Cerebellar nuclear complex (tissue), 1 donor: ENCODE measurements around the gene SIAH3.
"Not testable (repeated sequence)": the region's sequence is repeated elsewhere in the genome, so short reads cannot be mapped to it uniquely, and the experiment has no call there.

ENCODE experiments used
- DNase-seq, 2 experiments: peaks; one replicate each; lab custom pipeline; 2025; lab: John Stamatoyannopoulos, UW

SIAH3 gene

DNA sequence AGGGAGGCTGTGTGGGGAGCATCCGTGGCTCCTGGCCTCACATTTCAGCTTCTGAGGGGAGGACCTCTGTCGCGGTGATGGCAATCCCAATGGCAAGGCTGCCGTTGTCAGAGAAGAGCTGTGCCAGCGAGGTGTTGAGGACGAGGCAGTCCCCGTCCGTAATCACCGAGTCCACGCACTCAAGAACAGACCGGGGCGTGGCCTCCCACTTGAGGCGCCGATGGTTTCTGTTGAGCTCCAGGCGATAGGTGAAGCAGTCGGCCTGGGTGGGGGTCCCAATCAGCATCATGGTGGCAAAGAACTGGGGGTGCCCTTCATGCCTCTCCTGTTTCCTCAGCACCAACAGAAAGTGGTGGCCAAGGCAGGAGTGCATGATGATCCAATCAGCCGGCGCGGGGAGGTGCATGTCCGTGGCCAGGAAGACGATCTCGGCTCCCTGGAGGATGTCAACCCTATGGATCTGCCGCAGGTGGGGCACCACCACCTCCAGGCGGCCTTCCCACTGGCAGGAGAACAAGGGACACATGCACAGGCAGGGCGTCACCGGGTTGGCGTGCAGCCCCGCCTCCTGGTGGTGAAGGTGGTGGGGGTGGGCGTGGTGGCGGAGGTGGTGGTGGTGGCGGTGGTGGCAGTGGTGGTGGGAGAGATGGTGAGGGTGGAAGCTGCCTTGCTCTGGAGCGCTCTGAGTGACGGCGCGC, 68.1 kb downstream of the SIAH3 start:
- DNase-seq = no peak

DNA sequence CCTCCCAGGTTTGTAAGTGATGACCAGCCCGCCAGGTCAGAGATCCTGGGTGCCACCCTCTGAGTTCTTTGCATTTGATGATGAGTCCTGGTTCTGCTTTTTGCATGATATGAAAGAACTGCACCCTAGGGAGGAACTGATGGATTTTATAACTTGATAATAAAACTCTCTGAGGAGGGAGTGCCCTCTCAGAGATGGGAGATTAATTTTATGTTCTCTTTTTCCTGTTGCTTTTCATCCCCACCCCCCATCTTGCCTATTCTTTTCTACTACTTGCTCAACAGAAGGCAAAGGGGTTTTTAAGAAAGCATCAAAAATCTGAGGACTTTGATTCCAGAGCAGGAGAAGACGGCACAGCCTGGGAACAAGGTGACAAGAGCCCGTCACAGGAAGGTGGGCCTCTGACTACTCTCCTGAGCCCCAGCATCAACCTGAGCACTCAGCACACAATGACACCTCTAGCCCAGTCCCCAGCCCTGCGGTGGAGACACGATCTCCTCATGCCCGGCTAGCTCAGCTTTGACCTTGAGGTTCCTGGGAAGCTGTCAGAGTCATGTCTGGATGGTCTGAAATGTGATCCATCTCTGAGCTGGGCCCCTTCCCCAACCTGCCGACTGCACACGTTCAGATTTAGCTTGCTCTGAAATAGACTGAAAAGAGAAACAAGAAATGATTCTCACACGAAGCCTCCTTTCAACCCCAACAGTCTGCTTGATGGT, 69.1 kb downstream of the SIAH3 start:
- DNase-seq = no peak

DNA sequence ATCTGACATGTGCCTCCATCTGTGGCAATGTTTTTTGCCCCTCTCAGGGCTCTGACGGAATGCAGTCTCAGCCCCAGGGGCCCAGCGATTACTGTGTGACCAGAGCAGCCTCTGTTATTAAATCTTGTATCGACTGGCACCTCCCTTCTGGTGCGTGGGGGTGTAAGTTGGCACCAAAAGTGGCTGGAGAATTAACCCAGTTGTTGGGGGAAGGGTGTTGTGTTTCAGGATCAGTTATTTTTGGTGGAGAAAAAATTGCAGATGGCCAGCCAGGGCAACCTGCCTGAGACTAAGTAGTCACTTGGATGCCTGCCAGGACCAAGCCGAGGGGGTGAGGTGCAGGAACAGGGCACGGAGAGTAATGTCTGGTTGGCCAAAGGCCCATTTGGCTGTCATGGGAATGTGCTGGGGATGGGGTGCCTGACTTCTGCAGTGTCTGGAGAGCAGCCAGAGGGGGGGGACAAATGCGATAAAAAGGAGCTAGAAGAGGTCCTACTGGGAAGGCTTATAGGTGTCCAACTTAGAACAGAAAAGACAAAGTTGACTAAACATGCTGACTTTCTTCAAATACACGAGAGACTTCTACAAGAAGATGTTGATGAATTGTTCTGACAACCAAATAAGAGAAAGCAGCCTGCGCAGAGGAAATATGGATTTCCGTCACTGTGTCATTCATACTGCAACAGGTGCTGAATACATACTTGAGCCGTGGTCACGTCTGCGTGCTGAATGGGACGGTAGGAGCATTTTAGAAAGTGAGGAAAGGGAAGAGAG, 69.8 kb downstream of the SIAH3 start:
- DNase-seq = no peak

GRCh38 chr13:45779901-45780300, 71.7 kb downstream of the SIAH3 start:
- DNase-seq = no peak

DNA sequence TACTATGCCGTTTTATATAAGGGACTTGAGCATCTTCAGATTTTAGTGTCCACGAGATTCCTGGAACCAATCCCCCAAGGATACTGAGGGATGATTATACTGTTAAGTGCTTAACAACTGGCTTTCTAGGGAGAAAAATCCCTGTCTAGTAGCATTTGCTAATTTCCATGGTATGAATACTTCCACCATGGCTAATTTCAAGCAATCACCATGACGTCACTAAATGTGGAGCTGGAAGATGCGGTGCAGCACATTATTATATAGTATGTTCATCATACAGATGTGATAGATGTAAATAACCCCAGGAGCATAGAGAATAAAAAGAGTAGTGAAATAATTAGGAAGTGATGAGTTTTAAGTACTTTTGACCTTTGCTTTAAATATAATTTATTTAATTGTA, 72.7 kb downstream of the SIAH3 start:
- no peak for DNase-seq

GRCh38 chr13:45776748-45777147, 74.8 kb downstream of the SIAH3 start:
- DNase-seq = no peak

DNA sequence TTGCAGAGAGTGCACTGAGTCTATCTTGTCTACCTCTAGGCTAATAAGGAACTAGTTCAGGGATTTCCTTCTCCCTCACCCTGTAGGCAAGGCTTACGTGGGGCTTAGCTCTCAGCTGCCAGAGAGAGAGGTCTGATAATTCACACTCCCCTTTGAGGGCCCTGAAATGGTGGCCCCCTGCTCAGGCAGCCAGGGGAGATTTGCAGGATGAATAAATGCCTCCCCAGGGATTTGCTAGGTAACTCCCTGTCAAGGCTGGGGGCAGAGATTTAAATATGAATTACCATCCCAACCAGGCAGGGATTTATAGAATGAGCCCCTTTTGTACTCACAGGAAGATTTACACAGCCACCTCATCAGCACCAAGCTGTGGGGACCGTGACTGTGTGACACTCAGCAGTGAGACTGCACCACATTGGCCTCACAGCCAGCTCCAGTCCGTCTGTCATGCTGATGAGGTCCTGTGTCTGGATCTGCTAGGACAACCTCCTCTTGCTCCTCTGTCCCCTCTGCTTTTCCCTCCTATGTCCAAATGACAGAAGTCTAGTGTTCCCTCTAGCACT, 76.1 kb downstream of the SIAH3 start:
- DNase-seq = no peak

DNA sequence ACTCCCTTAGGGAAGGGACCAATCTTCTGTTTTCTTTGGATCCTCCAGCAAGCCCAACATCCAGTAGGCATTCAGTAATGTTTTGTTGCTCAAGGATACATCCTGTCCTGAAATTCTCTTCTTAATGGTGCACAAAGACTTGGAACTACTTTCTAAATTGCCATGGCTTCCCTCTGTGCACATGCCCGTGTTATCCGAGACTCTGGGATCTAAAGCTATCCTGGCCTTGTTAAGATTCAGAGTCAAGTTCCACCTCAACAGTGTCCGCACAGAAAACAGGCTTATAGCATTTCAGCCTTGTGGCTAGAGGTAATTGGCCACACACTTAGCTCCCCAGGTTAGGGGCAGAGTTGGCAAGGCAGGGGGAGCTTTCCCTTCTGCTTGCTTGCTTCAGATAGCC, 77.6 kb downstream of the SIAH3 start:
- DNase-seq = no peak

GRCh38 chr13:45773236-45773635, 78.3 kb downstream of the SIAH3 start:
- no peak for DNase-seq

DNA sequence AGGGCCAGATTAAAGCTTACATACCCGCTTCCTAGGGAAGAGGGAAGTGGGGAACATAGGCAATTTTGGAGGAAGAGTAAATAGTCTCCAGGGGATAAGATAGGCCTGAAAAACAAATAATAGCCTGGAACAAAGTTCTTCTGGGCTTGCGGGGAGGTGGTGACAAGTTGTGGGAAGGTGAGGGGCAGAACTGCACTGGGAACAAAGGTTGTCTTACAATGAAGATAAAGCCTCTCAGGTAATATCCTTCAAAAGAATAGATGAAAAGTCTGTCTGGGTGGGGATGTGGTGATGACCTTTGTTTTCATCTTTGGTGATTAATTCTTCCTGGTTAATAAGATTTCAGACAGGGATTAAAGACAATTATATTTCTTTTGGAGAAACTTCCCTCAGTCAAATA, 80.7 kb downstream of the SIAH3 start:
- no peak for DNase-seq

DNA sequence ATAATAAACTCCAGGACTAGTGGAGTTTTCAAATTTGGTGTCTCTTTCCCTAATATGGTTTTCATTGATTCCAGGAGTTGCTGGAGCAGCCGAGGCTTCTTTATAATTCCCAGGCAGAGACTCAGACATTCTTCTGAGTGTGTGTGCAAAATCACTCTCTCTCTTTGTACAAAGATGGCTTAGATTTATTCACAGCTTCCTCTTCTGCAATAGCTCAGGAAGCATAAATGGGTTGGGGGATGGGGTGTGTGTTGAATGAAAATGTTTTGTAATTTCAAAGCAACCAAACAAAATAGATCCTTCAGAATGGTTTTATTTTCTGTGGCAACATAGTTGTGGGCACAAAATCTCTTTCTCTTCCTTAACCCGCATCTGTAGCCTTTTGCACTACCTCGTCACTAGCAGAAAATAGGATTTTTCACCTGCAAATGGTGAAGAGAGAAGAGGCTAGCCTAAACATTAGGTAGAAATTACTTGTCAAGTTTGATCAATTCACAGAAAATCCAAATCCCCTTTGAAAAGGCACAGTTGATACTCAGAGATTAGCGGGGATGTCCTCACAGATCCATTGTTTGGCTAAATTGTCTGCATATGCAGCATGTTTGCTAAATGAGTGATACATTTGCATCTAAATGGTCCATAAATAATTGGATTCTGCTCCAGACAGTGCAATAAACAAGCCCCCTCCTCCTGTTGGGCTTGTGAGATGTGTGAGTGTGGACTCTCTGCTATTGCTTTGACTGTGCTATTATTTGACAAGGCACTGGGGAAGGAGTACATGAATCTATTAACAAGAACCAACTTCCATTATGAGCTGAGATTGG, 82.7 kb downstream of the SIAH3 start:
- no peak for DNase-seq

GRCh38 chr13:45765464-45765863, 86.1 kb downstream of the SIAH3 start:
- no peak for DNase-seq

GRCh38 chr13:45763419-45763818, 88.1 kb downstream of the SIAH3 start:
- DNase-seq = no peak

- not testable (repeated sequence) for DNase-seq
Observed at GRCh38 chr13:45757589-45757988, 94.0 kb downstream of the SIAH3 start.

- DNase-seq = not testable (repeated sequence)
Observed at GRCh38 chr13:45756498-45756897, 95.1 kb downstream of the SIAH3 start.

GRCh38 chr13:45752510-45752909, 99.0 kb downstream of the SIAH3 start:
- DNase-seq = no peak

DNA sequence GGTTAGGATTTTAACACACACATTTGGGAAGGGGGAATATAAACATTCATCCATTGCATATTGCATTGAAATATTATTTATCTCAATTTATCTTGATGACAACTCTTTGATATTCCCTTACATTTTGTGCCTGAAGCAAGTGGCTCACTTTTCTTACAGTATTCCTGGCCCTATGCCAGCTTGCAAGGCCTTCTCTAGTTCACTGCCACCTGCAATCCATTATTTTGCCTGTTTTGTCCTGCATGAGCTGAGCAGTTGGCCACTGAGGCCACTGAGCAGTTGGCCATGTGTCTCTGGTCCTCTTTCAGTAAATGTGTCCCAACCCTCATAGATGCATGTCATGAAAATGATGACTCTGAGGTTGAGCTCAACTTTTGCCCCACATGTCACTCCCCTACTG, 99.7 kb downstream of the SIAH3 start:
- no peak for DNase-seq

GRCh38 chr13:45750566-45750965, 101.0 kb downstream of the SIAH3 start:
- no peak for DNase-seq

DNA sequence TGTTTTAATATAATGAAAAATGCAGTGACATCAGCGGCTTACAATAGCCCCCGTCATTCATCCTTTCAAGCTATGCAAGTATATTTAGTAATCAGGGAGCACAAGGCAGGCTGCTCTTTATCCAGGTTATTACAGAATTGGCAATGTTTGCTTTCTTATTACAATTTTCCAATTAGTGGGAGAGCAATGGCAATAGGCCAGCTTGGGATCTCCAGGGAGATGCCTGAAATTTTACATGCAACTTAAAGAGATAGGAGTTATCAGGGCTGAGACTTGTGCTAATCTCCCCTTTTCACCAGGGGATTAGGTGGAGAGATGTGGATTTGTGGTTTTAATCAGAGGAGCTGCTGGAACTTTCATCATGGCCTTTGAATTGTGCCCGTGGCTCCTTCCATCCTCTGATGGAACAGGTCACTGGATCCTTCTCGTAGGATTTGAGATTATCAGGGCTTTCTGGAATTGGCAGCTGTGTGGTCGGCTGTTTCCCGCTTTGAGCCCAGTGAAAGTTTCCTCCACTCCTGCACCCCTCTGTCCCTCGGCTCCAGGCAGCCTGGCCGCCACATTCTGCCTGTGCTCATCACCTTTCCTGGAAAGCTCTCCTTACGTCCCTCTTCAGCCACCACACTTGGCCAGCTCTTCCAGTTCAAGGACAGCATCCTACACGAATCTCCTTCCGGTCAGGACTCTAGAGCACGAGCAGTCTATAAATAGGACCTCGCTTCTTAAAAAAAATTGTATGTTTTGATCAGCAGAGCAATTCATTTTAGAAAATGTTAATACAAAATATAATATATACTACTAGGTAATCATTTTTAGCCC, 102.4 kb downstream of the SIAH3 start:
- no peak for DNase-seq

DNA sequence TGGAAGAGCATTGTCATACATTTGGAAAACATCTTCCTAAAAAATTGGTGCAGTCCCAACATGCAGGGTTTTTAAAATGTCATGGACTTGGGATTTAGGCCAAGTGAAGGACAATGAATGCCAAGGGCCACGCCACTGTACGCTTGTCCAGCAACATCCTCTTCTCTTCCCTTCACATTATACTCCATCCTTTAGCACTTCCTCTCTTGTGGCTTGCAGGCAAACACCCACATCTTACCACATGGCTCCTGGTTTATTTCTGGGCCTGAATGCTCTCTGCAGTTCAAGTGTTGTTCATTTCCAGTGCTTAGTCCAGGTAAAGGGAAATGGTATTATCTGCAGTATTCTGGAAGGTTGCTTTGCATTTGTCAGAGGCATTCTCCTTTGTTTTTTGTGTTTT, 104.5 kb downstream of the SIAH3 start:
- no peak for DNase-seq

GRCh38 chr13:45744979-45745378, 106.6 kb downstream of the SIAH3 start:
- DNase-seq = no peak
